Ishikawa (cell line): ENCODE data around the gene TM4SF18.

Experiments used
- CEBPB ChIP-seq: IDR thresholded peaks from 2 replicates; pipeline ENCODE4 v1.6.1; 2012
- CREB1 ChIP-seq: IDR thresholded peaks from 2 replicates; pipeline ENCODE4 v1.6.1; 2012; ENCODE audit warnings: low read depth
- EGR1 ChIP-seq: IDR thresholded peaks from 2 replicates; pipeline ENCODE4 v1.6.1; 2012
- EP300 ChIP-seq: IDR thresholded peaks from 2 replicates; pipeline ENCODE4 v1.6.1; 2012; ENCODE audit warnings: borderline replicate concordance
- FOXM1 ChIP-seq: IDR thresholded peaks from 2 replicates; pipeline ENCODE4 v1.6.1; 2012; ENCODE audit warnings: low read depth, borderline replicate concordance
- NFIC ChIP-seq: IDR thresholded peaks from 2 replicates; pipeline ENCODE4 v1.6.1; 2012
- RAD21 ChIP-seq: IDR thresholded peaks from 2 replicates; pipeline ENCODE4 v1.6.1; 2012; ENCODE audit warnings: low read depth
- TAF1 ChIP-seq: IDR thresholded peaks from 2 replicates; pipeline ENCODE4 v1.6.1; 2012; ENCODE audit warnings: low read depth, mild to moderate bottlenecking
- TCF12 ChIP-seq: IDR thresholded peaks from 2 replicates; pipeline ENCODE4 v1.6.1; 2012; ENCODE audit warnings: low read depth
- TEAD4 ChIP-seq: IDR thresholded peaks from 2 replicates; pipeline ENCODE4 v1.6.1; 2012
- TF ChIP-seq, protein P1 (sequence below): IDR thresholded peaks from 2 replicates; pipeline ENCODE4 v1.6.1; 2012; ENCODE audit warnings: low read depth, mild to moderate bottlenecking

DNA sequence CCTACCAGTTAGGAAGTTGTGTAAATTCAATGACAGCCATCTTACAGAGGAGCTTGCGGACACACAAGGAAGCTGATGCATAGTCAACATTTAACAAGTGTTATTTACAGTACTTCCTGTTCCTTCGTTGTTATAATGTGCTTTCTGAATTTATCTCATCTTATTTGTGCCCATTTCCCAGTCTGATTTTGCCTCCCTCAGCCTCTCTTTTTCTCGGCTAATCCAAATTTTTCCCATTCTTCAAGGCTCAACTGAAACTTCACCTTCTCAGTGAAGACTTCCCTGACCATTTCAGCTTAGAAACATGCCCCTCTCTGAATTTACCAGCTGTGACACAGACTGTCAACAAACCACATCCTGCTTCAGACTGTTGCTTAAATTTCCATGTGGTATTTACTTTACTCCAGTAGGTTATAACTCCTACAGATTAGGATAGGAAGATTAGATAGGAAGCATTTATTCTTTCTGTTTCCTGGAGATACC lies 56.1 kb downstream of the TM4SF18 start:
- TF ChIP-seq EP300 (no peak), TAF1 (no peak), CREB1 (no peak), CEBPB (no peak), NFIC (no peak), FOXM1 (no peak), RAD21 (no peak), TCF12 (no peak), TEAD4 (no peak), EGR1 (no peak)
- TF ChIP-seq, protein P1, sequence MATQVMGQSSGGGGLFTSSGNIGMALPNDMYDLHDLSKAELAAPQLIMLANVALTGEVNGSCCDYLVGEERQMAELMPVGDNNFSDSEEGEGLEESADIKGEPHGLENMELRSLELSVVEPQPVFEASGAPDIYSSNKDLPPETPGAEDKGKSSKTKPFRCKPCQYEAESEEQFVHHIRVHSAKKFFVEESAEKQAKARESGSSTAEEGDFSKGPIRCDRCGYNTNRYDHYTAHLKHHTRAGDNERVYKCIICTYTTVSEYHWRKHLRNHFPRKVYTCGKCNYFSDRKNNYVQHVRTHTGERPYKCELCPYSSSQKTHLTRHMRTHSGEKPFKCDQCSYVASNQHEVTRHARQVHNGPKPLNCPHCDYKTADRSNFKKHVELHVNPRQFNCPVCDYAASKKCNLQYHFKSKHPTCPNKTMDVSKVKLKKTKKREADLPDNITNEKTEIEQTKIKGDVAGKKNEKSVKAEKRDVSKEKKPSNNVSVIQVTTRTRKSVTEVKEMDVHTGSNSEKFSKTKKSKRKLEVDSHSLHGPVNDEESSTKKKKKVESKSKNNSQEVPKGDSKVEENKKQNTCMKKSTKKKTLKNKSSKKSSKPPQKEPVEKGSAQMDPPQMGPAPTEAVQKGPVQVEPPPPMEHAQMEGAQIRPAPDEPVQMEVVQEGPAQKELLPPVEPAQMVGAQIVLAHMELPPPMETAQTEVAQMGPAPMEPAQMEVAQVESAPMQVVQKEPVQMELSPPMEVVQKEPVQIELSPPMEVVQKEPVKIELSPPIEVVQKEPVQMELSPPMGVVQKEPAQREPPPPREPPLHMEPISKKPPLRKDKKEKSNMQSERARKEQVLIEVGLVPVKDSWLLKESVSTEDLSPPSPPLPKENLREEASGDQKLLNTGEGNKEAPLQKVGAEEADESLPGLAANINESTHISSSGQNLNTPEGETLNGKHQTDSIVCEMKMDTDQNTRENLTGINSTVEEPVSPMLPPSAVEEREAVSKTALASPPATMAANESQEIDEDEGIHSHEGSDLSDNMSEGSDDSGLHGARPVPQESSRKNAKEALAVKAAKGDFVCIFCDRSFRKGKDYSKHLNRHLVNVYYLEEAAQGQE: no peak
